Natural killer cell (primary cell): ENCODE measurements around the gene GSK3A. TPM values are rescaled to one million over a fixed set of nuclear protein-coding genes. Genes with fewer than 3 reads are reported as not detected.

Source experiments
- ATAC-seq, 3 donors: fragments of 150-1000 bp in 2 of 3; fragments of 200-7000 bp in 1 of 3; cut with Tn5 transposase; 1 replicate in 1 of 3; 2 replicates in 2 of 3; pipeline ENCODE4 v1.10.0; 2021; ENCODE audit warnings: mild to moderate bottlenecking in 2 of 3, moderate library complexity in 2 of 3
- DNase-seq, 2 donors: peaks; one replicate each; pipeline versions ENCODE4 v3.0.0 to v3.0.0-alpha.2; 2013 to 2021; ENCODE audit warnings: mixed read lengths in 1 of 2
- H3K27ac ChIP-seq: one replicate; pipeline ENCODE4 v1.5.1; 2013; ENCODE audit warnings: mild to moderate bottlenecking, low read length
- H3K27me3 ChIP-seq: one replicate; pipeline ENCODE4 v1.6.1; 2013; ENCODE audit warnings: low read length; ENCODE audit not compliant: control insufficient read depth, insufficient read depth
- H3K36me3 ChIP-seq: one replicate; pipeline ENCODE4 v1.6.1; 2013; ENCODE audit warnings: low read length; ENCODE audit not compliant: control insufficient read depth, insufficient read depth
- H3K4me1 ChIP-seq: one replicate; pipeline ENCODE4 v1.6.1; 2013; ENCODE audit warnings: low read length; ENCODE audit not compliant: control insufficient read depth, insufficient read depth
- H3K4me3 ChIP-seq: one replicate; pipeline ENCODE4 v1.5.1; 2013; ENCODE audit warnings: low read length
- H3K9me3 ChIP-seq: one replicate; pipeline ENCODE4 v1.6.1; 2013; ENCODE audit warnings: low read length; ENCODE audit not compliant: control insufficient read depth, insufficient read depth
- H3K27ac Mint-ChIP-seq, 2 donors: one replicate each; pipeline ENCODE4 v1.8.0; 2022; ENCODE audit warnings: mild to moderate bottlenecking in 2 of 2, mixed read lengths in 2 of 2, moderate library complexity in 1 of 2
- H3K27me3 Mint-ChIP-seq, 2 donors: one replicate each; pipeline ENCODE4 v1.8.0; 2022; ENCODE audit warnings: low read depth in 2 of 2, mixed read lengths in 2 of 2
- H3K36me3 Mint-ChIP-seq: one replicate; pipeline ENCODE4 v1.8.0; 2022; ENCODE audit warnings: mixed read lengths
- H3K4me1 Mint-ChIP-seq, 2 donors: one replicate each; pipeline ENCODE4 v1.8.0; 2022; ENCODE audit warnings: mixed read lengths in 2 of 2
- H3K4me3 Mint-ChIP-seq: one replicate; pipeline ENCODE4 v1.8.0; 2022; ENCODE audit warnings: mild to moderate bottlenecking, moderate library complexity, mixed read lengths
- H3K9me3 Mint-ChIP-seq, 2 donors: one replicate each; pipeline ENCODE4 v1.8.0; 2022; ENCODE audit warnings: mixed read lengths in 2 of 2
- CTCF ChIP-seq: fragments of 200-600 bp; IDR thresholded peaks from one replicate; pipeline ENCODE4 v1.8.0; 2022; ENCODE audit warnings: antibody characterized with exemption
- WGBS: methylation state at CpG from one replicate; pipeline ENCODE4 v1.1.7; 2013; ENCODE audit warnings: missing lambda C conversion rate; ENCODE audit not compliant: insufficient coverage; 5-methylcytosine and 5-hydroxymethylcytosine counted together
- intact Hi-C: fragments of 100-400 bp; cut with micrococcal nuclease; formaldehyde crosslinking; loops from one replicate; pipeline ENCODE4 v1.14.2; 2022
- total RNA-seq, 4 donors: library from RNA; stranded (reverse); fragments of 120-200 nt in 1 of 4; gene quantifications; one replicate each; pipeline versions ENCODE4 v1.2.3 to v1.2.4, GENCODE V29; 2013 to 2022

The GSK3A gene
- total RNA-seq, 3 donors from 2014 or later (not counting 1 experiment from before 2014, with no cell fraction given), result 42.5 to 52.1 (median 44.1) TPM

- WGBS, result 78% methylated on average over 3 of the region's 3 CpGs
- H3K4me3 Mint-ChIP-seq, result no peak overlapping the region
- Histone ChIP-seq H3K27me3 (no peaks in the 10 kb centered on the region), H3K9me3 (peaks cover 3% of the 10 kb centered on the region), H3K4me1 (peaks cover 23% of the 10 kb centered on the region), H3K36me3 (peaks cover 7% of the 10 kb centered on the region), H3K27ac (no peak overlapping the region), H3K4me3 (no peak overlapping the region)
- peak overlapping the region in 1 of 2 donors; percentile 3 for H3K27ac Mint-ChIP-seq
- ATAC-seq, result no peak
- no peaks in the 10 kb centered on the region for H3K27me3 Mint-ChIP-seq
- DNase-seq, result peak in 1 of 2 donors; percentile 42
- no peaks in the 10 kb centered on the region for H3K36me3 Mint-ChIP-seq
- peaks cover 0 to 2% of the 10 kb centered on the region in 2 donors for H3K9me3 Mint-ChIP-seq
- TF ChIP-seq CTCF, result no peak
- H3K4me1 Mint-ChIP-seq, result peaks cover 31 to 38% of the 10 kb centered on the region in 2 donors
- intact Hi-C loops, result no loop called here
These were observed 50.5 kb downstream of the GSK3A start for GRCh38 chr19:42191855-42192254.

DNA sequence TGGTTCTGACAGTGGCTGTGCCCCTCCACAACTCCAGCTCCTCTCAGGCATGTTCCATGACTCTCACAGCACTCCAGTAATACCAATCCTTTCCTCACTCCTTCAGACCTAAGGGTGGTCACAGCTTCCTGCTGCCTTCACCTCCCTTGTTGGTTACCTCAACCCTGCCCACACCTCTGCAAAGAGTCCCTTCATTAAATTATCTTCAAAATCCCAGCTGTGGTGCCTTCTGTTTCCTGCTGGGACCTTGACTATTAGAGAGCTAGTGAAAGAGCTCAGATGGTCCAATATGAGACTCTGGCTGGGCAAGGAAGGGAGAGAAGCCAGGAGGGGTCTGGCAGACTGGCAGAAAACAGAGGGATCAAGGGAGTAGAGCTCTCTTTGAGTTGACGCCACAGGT lies 51.1 kb downstream of the GSK3A start:
- no peak overlapping the region for H3K27ac ChIP-seq
- H3K9me3 ChIP-seq, result peaks cover 3% of the 10 kb centered on the region
- Mint-ChIP-seq H3K4me3 (no peak overlapping the region), H3K9me3 (peaks cover 0 to 2% of the 10 kb centered on the region in 2 donors), H3K27ac (no peak overlapping the region), H3K27me3 (no peaks in the 10 kb centered on the region), H3K4me1 (peaks cover 31 to 35% of the 10 kb centered on the region in 2 donors), H3K36me3 (no peaks in the 10 kb centered on the region)
- intact Hi-C loops, result no loop called here
- 98% methylated on average over 1 of the region's 1 CpG for WGBS
- peaks cover 3% of the 10 kb centered on the region for H3K36me3 ChIP-seq
- no peaks in the 10 kb centered on the region for H3K27me3 ChIP-seq
- peaks cover 18% of the 10 kb centered on the region for H3K4me1 ChIP-seq
- ATAC-seq (no peak), DNase-seq (no peak)
- no peak overlapping the region for H3K4me3 ChIP-seq
- TF ChIP-seq CTCF, result no peak

GRCh38 chr19:42189133-42189532 lies 53.3 kb downstream of the GSK3A start:
- H3K27me3 Mint-ChIP-seq, result no peaks in the 10 kb centered on the region
- Histone ChIP-seq H3K36me3 (no peaks in the 10 kb centered on the region), H3K27ac (no peak overlapping the region), H3K9me3 (peaks cover 3% of the 10 kb centered on the region), H3K4me1 (peaks cover 24% of the 10 kb centered on the region), H3K27me3 (no peaks in the 10 kb centered on the region), H3K4me3 (no peak overlapping the region)
- H3K36me3 Mint-ChIP-seq, result no peaks in the 10 kb centered on the region
- no peak for DNase-seq
- TF ChIP-seq CTCF, result no peak
- no peak overlapping the region for H3K4me3 Mint-ChIP-seq
- H3K27ac Mint-ChIP-seq, result no peak overlapping the region
- peaks cover 45% of the 10 kb centered on the region in 2 donors for H3K4me1 Mint-ChIP-seq
- no peak for ATAC-seq
- 89% methylated on average over 3 of the region's 3 CpGs for WGBS
- intact Hi-C loops, result no loop called here
- peaks cover 0 to 2% of the 10 kb centered on the region in 2 donors for H3K9me3 Mint-ChIP-seq

DNA sequence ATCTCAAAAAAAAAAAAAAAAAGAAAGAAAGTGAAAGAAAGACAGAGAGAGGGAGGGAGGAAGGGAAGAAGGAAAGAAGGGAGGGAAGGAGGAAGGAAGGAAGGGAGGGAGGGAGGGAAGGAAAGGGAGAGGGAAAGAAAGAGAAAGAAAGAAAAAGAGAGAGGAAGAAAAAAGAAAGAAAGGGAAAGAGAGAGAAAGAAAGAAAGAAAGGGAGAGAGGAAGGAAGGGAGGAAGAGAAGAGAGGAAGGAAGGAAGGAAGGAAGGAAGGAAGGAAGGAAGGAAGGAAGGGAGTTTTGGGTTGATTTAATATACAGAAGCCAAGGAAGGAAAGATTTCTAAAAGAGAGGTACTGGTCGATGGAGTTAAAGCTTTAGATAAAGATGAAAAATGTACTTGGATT lies 53.7 kb downstream of the GSK3A start:
- H3K36me3 ChIP-seq, result no peaks in the 10 kb centered on the region
- Mint-ChIP-seq H3K4me1 (peaks cover 43 to 46% of the 10 kb centered on the region in 2 donors), H3K9me3 (peaks cover 0 to 2% of the 10 kb centered on the region in 2 donors), H3K27ac (no peak overlapping the region), H3K36me3 (no peaks in the 10 kb centered on the region), H3K4me3 (no peak overlapping the region), H3K27me3 (no peaks in the 10 kb centered on the region)
- no peak overlapping the region for H3K4me3 ChIP-seq
- TF ChIP-seq CTCF, result no peak
- ATAC-seq (no peak), DNase-seq (no peak)
- intact Hi-C loops, result no loop called here
- H3K9me3 ChIP-seq, result peaks cover 3% of the 10 kb centered on the region
- H3K4me1 ChIP-seq, result peaks cover 28% of the 10 kb centered on the region
- no peaks in the 10 kb centered on the region for H3K27me3 ChIP-seq
- H3K27ac ChIP-seq, result no peak overlapping the region
- WGBS, result 89% methylated on average over 1 of the region's 1 CpG
